Measurements from ENCODE around the gene SIN3A. TPM values are rescaled to one million over a fixed set of nuclear protein-coding genes. Genes with fewer than 3 reads are reported as not detected.

The SIN3A gene
- total and polyA plus RNA-seq, 9 of the 15 experiments (the other 6 are each of a cell fraction or from before 2014, with no cell fraction given), result 11.1 to 70.3 (median 25.3) TPM

GRCh38 chr15:75367913-75368688, 83.4 kb downstream of the SIN3A start, which contains the start of gene MAN2C1 (continued):
- peak; percentile 68; the same call in 1 of the 2 replicates for TF ChIP-seq ZNF609 (CRISPR knock-in tag; IDR thresholded peaks at IDR 0.05; ENCODE audit: borderline replicate concordance)
- no peak for TF ChIP-seq CREBBP (IDR thresholded peaks at IDR 0.05; ENCODE audit: low read depth, low read length)
- TF ChIP-seq GATAD2A (IDR thresholded peaks at IDR 0.05), result 0 out of 2 replicates have a peak, but pooled peaks have one; percentile 43
- no peak for TF ChIP-seq MAFG (tag; conservative IDR thresholded peaks at IDR 0.05)
- peak; percentile 61 for TF ChIP-seq NFIC (IDR thresholded peaks at IDR 0.05)
- peak; percentile 77 for TF ChIP-seq MYC (IDR thresholded peaks at IDR 0.05; ENCODE audit: low read depth, low read length)
- peak; percentile 96; the same call in 1 of the 2 replicates for TF ChIP-seq MYC (CRISPR knock-in tag; IDR thresholded peaks at IDR 0.05; ENCODE audit: borderline replicate concordance, low read depth)
- peak; percentile 87 to 89 for TF ChIP-seq NRF1 (conservative IDR thresholded peaks at IDR 0.05 in 1 of 2, IDR thresholded peaks at IDR 0.05 in 1 of 2)
- TF ChIP-seq E4F1 (CRISPR knock-in tag; IDR thresholded peaks at IDR 0.05; ENCODE audit: borderline replicate concordance), result no peak
- 0 out of 2 replicates have a peak, but pooled peaks have one; percentile 22 for TF ChIP-seq ZNF740 (CRISPR knock-in tag; IDR thresholded peaks at IDR 0.05)
- TF ChIP-seq ZNF740 (tag; IDR thresholded peaks at IDR 0.05), result no peak
- TF ChIP-seq E2F5 (CRISPR knock-in tag; IDR thresholded peaks at IDR 0.05), result peak; percentile 63
- peak; percentile 90 for TF ChIP-seq SIN3B (IDR thresholded peaks at IDR 0.05; ENCODE audit: low read depth)
- TF ChIP-seq STAT6 (CRISPR knock-in tag; IDR thresholded peaks at IDR 0.05), result no peak; the same call in 1 of the 2 replicates
- TF ChIP-seq MAFK (IDR thresholded peaks at IDR 0.05; ENCODE audit: low read length), result 0 out of 2 replicates have a peak, but pooled peaks have one; percentile 15

Data from K562 (cell line).